Measurements from ENCODE around the gene ANKLE2.
A peak's percentile ranks its signal among the peaks of the same experiment; 100 is the strongest.

The ANKLE2 gene

GRCh38 chr12:132741620-132742019 is 20.0 kb downstream of the ANKLE2 start:
- no peak for DNase-seq

GRCh38 chr12:132740652-132741051 is 21.0 kb downstream of the ANKLE2 start:
- no peak for DNase-seq

GRCh38 chr12:132740313-132740646 is 21.4 kb downstream of the ANKLE2 start:
- DNase-seq: no peak

- DNase-seq: no peak
Observed at GRCh38 chr12:132739600-132740312, 21.9 kb downstream of the ANKLE2 start.

- DNase-seq: no peak
Observed at GRCh38 chr12:132736913-132737312, 24.7 kb downstream of the ANKLE2 start.

GRCh38 chr12:132736378-132736777 is 25.3 kb downstream of the ANKLE2 start:
- DNase-seq: no peak

- DNase-seq: no peak
Observed at GRCh38 chr12:132735496-132735895, 26.1 kb downstream of the ANKLE2 start.

- no peak for DNase-seq
Observed at GRCh38 chr12:132734206-132734605, 27.4 kb downstream of the ANKLE2 start.

GRCh38 chr12:132731574-132731973 is 30.1 kb downstream of the ANKLE2 start:
- DNase-seq: no peak

- DNase-seq: no peak
Observed at GRCh38 chr12:132730353-132730752, 31.3 kb downstream of the ANKLE2 start.

GRCh38 chr12:132729541-132730320 is 31.9 kb downstream of the ANKLE2 start:
- no peak for DNase-seq

GRCh38 chr12:132728502-132728901 is 33.1 kb downstream of the ANKLE2 start:
- DNase-seq: no peak

- DNase-seq: no peak
Observed at GRCh38 chr12:132727091-132727794, 34.4 kb downstream of the ANKLE2 start.

GRCh38 chr12:132726386-132726785 is 35.2 kb downstream of the ANKLE2 start:
- no peak for DNase-seq

- DNase-seq: no peak
Observed at GRCh38 chr12:132724506-132725241, 37.0 kb downstream of the ANKLE2 start.

- DNase-seq: peak; percentile 24
Observed at GRCh38 chr12:132723764-132724140, 37.9 kb downstream of the ANKLE2 start.

- DNase-seq: no peak
Observed at GRCh38 chr12:132723015-132723763, 38.4 kb downstream of the ANKLE2 start.

- DNase-seq: no peak
Observed at GRCh38 chr12:132720606-132721345, 40.9 kb downstream of the ANKLE2 start.

- DNase-seq: no peak
Observed at GRCh38 chr12:132719954-132720324, 41.7 kb downstream of the ANKLE2 start.

- DNase-seq: no peak
Observed at GRCh38 chr12:132719141-132719953, 42.3 kb downstream of the ANKLE2 start.

- no peak for DNase-seq
Observed at GRCh38 chr12:132718644-132719043, 43.0 kb downstream of the ANKLE2 start.
